Activated naive CD8-positive, alpha-beta T cell (primary cell): ENCODE results near the gene POLD2.
A peak's percentile ranks its signal among the peaks of the same experiment; 100 is the strongest.

ENCODE experiments used
- H3K27ac Mint-ChIP-seq: one replicate; pipeline ENCODE4 v1.8.0; 2021; ENCODE audit warnings: mixed read lengths
- H3K27me3 Mint-ChIP-seq: one replicate; pipeline ENCODE4 v1.8.0; 2021; ENCODE audit warnings: mixed read lengths
- H3K36me3 Mint-ChIP-seq: one replicate; pipeline ENCODE4 v1.8.0; 2021; ENCODE audit warnings: mixed read lengths
- H3K4me1 Mint-ChIP-seq: one replicate; pipeline ENCODE4 v1.8.0; 2021; ENCODE audit warnings: low read depth, mixed read lengths
- H3K4me3 Mint-ChIP-seq: one replicate; pipeline ENCODE4 v1.8.0; 2021; ENCODE audit warnings: mild to moderate bottlenecking, mixed read lengths
- H3K9me3 Mint-ChIP-seq: one replicate; pipeline ENCODE4 v1.8.0; 2021; ENCODE audit warnings: low read depth, mixed read lengths

Gene POLD2

DNA sequence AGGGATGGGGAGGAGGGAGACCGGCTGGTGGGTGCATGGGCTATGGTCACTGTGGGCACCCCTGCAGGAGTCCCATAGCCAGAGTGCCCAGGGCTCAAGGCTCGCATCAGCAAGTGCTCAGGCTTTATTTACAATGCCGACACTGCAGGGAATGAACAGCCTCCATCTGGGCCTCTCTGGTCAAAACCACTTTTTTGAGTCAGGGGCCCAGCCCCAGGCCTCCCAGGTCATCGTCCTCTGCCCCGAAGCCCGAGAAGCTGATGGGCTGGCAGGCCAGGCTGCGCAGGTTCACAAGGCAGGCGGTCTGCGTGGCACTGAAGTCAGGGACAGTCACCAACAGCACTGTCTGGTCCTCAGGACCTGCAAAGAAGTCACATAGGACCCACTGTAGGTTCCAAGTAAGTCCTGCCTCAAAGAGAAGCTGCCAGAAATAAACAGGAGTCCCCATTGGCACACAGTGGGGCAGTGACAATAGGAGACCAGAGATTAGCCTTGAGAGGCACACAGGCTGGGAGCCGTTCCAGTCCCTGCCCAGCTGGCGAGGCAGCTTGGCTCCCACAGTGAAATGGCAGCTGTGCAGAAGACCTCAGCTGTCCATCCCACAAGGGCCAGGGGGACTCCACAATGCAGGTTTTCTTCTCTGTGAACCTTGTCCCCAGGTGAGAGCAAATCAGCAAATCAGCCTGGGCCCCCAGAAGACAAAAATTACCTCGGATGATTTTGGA lies 8.6 kb downstream of the POLD2 start:
- Mint-ChIP-seq H3K9me3 (no peaks in the 10 kb centered on the region), H3K27ac (no peak overlapping the region), H3K36me3 (peaks cover 1% of the 10 kb centered on the region), H3K4me3 (no peak overlapping the region), H3K4me1 (peaks cover 8% of the 10 kb centered on the region), H3K27me3 (no peaks in the 10 kb centered on the region)

- no peak overlapping the region for H3K27ac Mint-ChIP-seq
- no peaks in the 10 kb centered on the region for H3K36me3 Mint-ChIP-seq
- no peak overlapping the region for H3K4me3 Mint-ChIP-seq
- H3K4me1 Mint-ChIP-seq, result no peaks in the 10 kb centered on the region
- H3K9me3 Mint-ChIP-seq, result no peaks in the 10 kb centered on the region
- no peaks in the 10 kb centered on the region for H3K27me3 Mint-ChIP-seq
Observed at GRCh38 chr7:44113764-44114354, 9.5 kb downstream of the POLD2 start.

DNA sequence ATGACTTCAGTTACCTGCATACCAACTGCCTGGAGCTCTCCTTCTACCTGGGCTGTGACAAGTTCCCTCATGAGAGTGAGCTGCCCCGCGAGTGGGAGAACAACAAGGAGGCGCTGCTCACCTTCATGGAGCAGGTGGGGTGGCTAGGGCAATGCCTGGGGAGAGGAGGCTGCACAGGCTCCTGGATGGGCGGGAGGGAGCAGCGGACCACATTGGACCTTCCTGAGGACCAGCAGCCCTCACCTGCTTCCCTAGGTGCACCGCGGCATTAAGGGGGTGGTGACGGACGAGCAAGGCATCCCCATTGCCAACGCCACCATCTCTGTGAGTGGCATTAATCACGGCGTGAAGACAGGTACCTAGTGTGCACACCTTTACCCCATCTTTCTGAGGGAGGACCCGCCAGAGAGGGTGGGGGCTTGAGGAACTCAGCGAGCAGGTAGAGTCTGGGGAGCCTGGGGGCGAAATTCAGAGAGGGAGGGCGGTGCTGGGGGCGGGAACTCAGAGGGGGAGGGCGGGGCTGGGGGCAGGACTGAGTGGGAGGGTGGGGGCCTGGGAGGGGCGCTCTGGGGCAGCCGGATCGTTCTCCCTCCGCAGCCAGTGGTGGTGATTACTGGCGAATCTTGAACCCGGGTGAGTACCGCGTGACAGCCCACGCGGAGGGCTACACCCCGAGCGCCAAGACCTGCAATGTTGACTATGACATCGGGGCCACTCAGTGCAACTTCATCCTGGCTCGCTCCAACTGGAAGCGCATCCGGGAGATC lies 10.2 kb downstream of the POLD2 start:
- Mint-ChIP-seq H3K36me3 (no peaks in the 10 kb centered on the region), H3K27ac (no peak overlapping the region), H3K4me1 (no peaks in the 10 kb centered on the region)

GRCh38 chr7:44112231-44112996 lies 10.9 kb downstream of the POLD2 start:
- H3K4me1 Mint-ChIP-seq, result no peaks in the 10 kb centered on the region
- no peaks in the 10 kb centered on the region for H3K27me3 Mint-ChIP-seq
- H3K4me3 Mint-ChIP-seq, result no peak overlapping the region
- H3K9me3 Mint-ChIP-seq, result no peaks in the 10 kb centered on the region
- H3K36me3 Mint-ChIP-seq, result no peaks in the 10 kb centered on the region
- no peak overlapping the region for H3K27ac Mint-ChIP-seq

More for the DNA sequence above, 10.2 kb downstream of the POLD2 start:
- no peak overlapping the region for H3K4me3 Mint-ChIP-seq
- H3K27me3 Mint-ChIP-seq, result no peaks in the 10 kb centered on the region
- no peaks in the 10 kb centered on the region for H3K9me3 Mint-ChIP-seq

- Mint-ChIP-seq H3K9me3 (no peaks in the 10 kb centered on the region), H3K27me3 (no peaks in the 10 kb centered on the region), H3K4me3 (no peak overlapping the region), H3K4me1 (no peaks in the 10 kb centered on the region), H3K27ac (no peak overlapping the region), H3K36me3 (no peaks in the 10 kb centered on the region)
Observed at GRCh38 chr7:44111761-44112160, 11.6 kb downstream of the POLD2 start.

DNA sequence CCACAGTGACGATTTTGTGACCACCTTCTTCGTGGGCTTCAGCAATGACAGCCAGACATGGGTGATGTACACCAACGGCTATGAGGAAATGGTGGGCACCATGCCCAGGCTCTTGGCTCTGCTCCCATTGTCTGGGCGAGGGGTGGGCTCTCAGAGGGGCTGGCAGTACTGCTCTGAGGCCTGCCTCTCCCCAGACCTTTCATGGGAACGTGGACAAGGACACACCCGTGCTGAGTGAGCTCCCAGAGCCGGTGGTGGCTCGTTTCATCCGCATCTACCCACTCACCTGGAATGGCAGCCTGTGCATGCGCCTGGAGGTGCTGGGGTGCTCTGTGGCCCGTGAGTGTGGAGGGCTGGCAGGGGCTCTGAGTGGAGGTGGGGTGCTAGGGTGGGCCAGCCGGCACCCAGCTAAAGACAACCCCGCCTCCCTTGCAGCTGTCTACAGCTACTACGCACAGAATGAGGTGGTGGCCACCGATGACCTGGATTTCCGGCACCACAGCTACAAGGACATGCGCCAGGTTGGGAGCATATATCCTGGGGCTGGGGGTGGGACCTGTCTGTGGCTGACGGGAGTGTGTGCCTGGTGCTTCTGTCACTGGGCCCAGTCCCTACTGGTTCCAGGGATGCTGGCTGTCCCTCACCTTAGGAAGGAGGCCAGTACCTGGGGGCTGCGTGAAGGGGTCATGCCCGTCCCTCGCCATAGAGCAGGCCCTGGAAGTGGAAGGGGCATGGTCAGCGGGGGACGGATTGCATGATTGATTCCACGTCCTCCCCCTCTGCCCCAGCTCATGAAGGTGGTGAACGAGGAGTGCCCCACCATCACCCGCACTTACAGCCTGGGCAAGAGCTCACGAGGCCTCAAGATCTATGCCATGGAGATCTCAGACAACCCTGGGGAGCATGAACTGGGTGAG lies 12.4 kb downstream of the POLD2 start:
- Mint-ChIP-seq H3K27me3 (no peaks in the 10 kb centered on the region), H3K27ac (no peak overlapping the region), H3K9me3 (no peaks in the 10 kb centered on the region), H3K4me1 (peaks cover 4% of the 10 kb centered on the region), H3K36me3 (no peaks in the 10 kb centered on the region), H3K4me3 (no peak overlapping the region)

GRCh38 chr7:44109991-44110390 lies 13.4 kb downstream of the POLD2 start:
- H3K4me1 Mint-ChIP-seq, result peaks cover 14% of the 10 kb centered on the region
- no peaks in the 10 kb centered on the region for H3K9me3 Mint-ChIP-seq
- no peak overlapping the region for H3K4me3 Mint-ChIP-seq
- H3K27me3 Mint-ChIP-seq, result no peaks in the 10 kb centered on the region
- no peaks in the 10 kb centered on the region for H3K36me3 Mint-ChIP-seq
- no peak overlapping the region for H3K27ac Mint-ChIP-seq

DNA sequence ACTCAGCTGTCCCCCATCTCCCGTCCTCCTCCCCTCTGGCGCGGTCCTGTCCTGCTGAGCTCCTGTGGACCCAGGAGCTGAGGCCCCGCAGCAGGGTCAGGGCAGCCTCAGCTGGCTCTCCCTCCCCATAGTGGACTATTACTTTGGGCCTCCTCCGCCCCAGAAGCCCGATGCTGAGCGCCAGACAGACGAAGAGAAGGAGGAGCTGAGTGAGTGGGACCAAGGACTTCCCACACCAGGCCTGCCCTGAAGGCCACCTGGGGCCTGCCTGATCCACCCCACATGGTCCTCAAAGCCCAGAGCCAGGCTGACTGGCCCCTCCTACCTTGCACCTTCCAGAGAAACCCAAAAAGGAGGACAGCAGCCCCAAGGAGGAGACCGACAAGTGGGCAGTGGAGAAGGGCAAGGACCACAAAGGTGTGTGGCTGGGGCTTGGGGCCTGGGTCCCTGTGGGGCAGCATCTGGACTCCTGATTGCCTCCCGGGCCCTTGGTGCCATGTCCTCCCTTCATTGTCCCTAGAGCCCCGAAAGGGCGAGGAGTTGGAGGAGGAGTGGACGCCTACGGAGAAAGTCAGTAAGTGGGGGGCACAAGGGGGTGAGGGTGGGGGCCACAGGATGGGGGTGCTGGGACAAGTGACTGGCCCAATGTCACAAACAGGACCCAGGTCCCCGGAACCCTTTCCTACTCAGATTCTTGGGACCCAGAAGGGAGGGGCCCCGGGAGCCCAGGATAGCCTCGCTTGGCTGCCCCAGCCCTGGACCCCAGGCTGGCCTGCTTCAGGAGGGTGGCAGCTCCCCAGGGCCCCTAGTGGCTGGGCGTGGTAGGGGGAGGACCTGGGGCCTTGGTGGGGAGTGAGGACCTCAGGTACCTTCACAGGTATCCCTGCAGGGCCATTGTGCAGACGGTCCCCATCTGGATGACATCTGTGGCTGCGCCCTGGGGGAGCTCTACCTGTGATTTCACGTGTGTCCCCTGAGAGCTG lies 14.3 kb downstream of the POLD2 start:
- H3K9me3 Mint-ChIP-seq, result no peaks in the 10 kb centered on the region
- H3K27me3 Mint-ChIP-seq, result no peaks in the 10 kb centered on the region
- H3K36me3 Mint-ChIP-seq, result no peaks in the 10 kb centered on the region
- peaks cover 14% of the 10 kb centered on the region for H3K4me1 Mint-ChIP-seq
- no peak overlapping the region for H3K27ac Mint-ChIP-seq
- H3K4me3 Mint-ChIP-seq, result no peak overlapping the region

GRCh38 chr7:44107961-44108767 lies 15.2 kb downstream of the POLD2 start:
- Mint-ChIP-seq H3K36me3 (no peaks in the 10 kb centered on the region), H3K4me1 (peaks cover 14% of the 10 kb centered on the region), H3K4me3 (no peak overlapping the region), H3K9me3 (no peaks in the 10 kb centered on the region), H3K27ac (no peak overlapping the region), H3K27me3 (no peaks in the 10 kb centered on the region)

GRCh38 chr7:44107116-44107960 lies 16.0 kb downstream of the POLD2 start:
- H3K27ac Mint-ChIP-seq, result no peak overlapping the region
- no peak overlapping the region for H3K4me3 Mint-ChIP-seq
- peaks cover 14% of the 10 kb centered on the region for H3K4me1 Mint-ChIP-seq
- H3K36me3 Mint-ChIP-seq, result no peaks in the 10 kb centered on the region
- no peaks in the 10 kb centered on the region for H3K27me3 Mint-ChIP-seq
- H3K9me3 Mint-ChIP-seq, result no peaks in the 10 kb centered on the region

- Mint-ChIP-seq H3K4me3 (peak overlapping the region; percentile 89), H3K36me3 (no peaks in the 10 kb centered on the region), H3K9me3 (no peaks in the 10 kb centered on the region), H3K4me1 (peaks cover 14% of the 10 kb centered on the region), H3K27me3 (no peaks in the 10 kb centered on the region), H3K27ac (peak overlapping the region; percentile 46)
Observed at GRCh38 chr7:44106311-44107065, 16.9 kb downstream of the POLD2 start.
